Breast epithelium (tissue), 4 donors: ENCODE measurements around the gene PBRM1. TPM values are rescaled to one million over a fixed set of nuclear protein-coding genes. Genes with fewer than 3 reads are reported as not detected.

Experiments used
- DNase-seq, 2 donors: peaks; one replicate each; pipeline ENCODE4 v3.0.0-alpha.2; 2019; ENCODE audit warnings: low spot score in 2 of 2
- H3K27ac ChIP-seq, 2 donors: fragments of 200-600 bp; sonication (generic) in 1 of 2; one replicate each; pipeline ENCODE4 v1.5.1; 2016 to 2019; ENCODE audit warnings: mild to moderate bottlenecking in 1 of 2
- H3K27me3 ChIP-seq, 2 donors: fragments of 200-600 bp; sonication (generic) in 1 of 2; one replicate each; pipeline versions ENCODE4 v1.5.1 to v1.6.0; 2017 to 2019; ENCODE audit warnings: control low read depth in 1 of 2, mild to moderate bottlenecking in 1 of 2
- H3K36me3 ChIP-seq: fragments of 200-600 bp; one replicate; pipeline ENCODE4 v1.5.1; 2019
- H3K4me1 ChIP-seq, 2 donors: fragments of 200-600 bp; sonication (generic); one replicate each; pipeline ENCODE4 v1.5.1; 2016 to 2019; ENCODE audit warnings: control low read depth in 1 of 2
- H3K4me3 ChIP-seq, 3 donors: fragments of 200-600 bp; sonication (generic); 1 replicate in 2 of 3; 2 replicates in 1 of 3; pipeline ENCODE4 v1.5.1; 2016 to 2019; ENCODE audit warnings: mild to moderate bottlenecking in 3 of 3, moderate library complexity in 2 of 3
- H3K9me3 ChIP-seq, 2 donors: fragments of 200-600 bp; sonication (generic) in 1 of 2; one replicate each; pipeline ENCODE4 v1.5.1; 2016 to 2019; ENCODE audit warnings: control low read depth in 1 of 2
- CTCF ChIP-seq, 3 donors: fragments of 450-650 bp; IDR thresholded peaks; one replicate each; pipeline ENCODE4 v1.5.1; 2016 to 2017; ENCODE audit warnings: antibody characterized with exemption in 3 of 3, mild to moderate bottlenecking in 3 of 3, moderate library complexity in 3 of 3
- POLR2A ChIP-seq: fragments of 450-650 bp; IDR thresholded peaks from one replicate; pipeline ENCODE4 v1.6.1; 2016; ENCODE audit warnings: antibody characterized with exemption, mild to moderate bottlenecking, moderate library complexity
- POLR2AphosphoS5 ChIP-seq, 3 donors: sonication (generic); formaldehyde crosslinking; IDR thresholded peaks; one replicate each; pipeline ENCODE4 v1.6.1; 2017; ENCODE audit warnings: antibody characterized with exemption in 3 of 3
- intact Hi-C: fragments of 100-400 bp; cut with DNase I; formaldehyde crosslinking; loops from one replicate; pipeline ENCODE4 v1.15.1; 2023; ENCODE audit warnings: low total_unique reads
- total RNA-seq, 3 donors: library from RNA; depleted of rRNA; stranded (reverse); fragments of >200 nt; gene quantifications; one replicate each; pipeline ENCODE4 v1.1.0, GENCODE V29; 2016

PBRM1 gene
- total RNA-seq, 3 donors from 2014 or later = 81.0 to 98.7 (median 98.6) TPM

DNA sequence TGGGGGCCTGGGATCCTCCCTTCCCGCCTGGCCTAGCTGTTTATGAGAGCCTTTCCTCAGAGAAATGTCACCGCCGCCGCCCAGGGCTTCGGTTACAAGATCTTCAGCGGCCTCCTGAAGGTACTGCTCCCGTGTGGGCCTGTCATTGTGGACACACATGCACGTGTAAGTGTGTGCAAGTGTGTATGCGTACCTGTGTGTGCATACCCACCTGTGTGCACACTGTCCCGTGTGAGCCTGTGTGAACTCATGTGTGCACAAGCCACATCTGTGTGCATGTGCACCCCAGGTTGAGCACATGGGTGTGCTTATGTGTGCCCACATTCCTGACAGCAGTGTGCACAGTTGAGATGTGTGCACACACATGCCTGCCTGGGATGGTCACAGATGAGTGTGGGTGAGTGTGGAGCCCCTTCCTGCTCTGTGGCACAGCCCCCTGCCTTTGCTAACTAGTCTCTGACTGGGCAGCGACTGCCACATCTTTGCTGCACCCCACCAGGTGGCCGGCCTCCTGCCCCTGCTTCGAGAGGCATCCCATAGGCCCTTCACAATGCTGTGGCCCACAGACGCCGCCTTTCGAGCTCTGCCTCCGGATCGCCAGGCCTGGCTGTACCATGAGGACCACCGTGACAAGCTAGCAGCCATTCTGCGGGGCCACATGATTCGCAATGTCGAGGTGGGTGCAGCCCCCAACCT, 166.1 kb downstream of the PBRM1 start:
- DNase-seq = no peak
- no peaks in the 10 kb centered on the region for H3K27me3 ChIP-seq
- H3K36me3 ChIP-seq = no peaks in the 10 kb centered on the region
- intact Hi-C loops = no loop called here
- H3K27ac ChIP-seq = no peak overlapping the region
- no peak overlapping the region for H3K4me3 ChIP-seq
- H3K4me1 ChIP-seq = peaks cover 0 to under 1% of the 10 kb centered on the region in 2 donors
- H3K9me3 ChIP-seq = no peaks in the 10 kb centered on the region
- TF ChIP-seq CTCF (IDR thresholded peaks at IDR 0.05) (no peak), POLR2AphosphoS5 (IDR thresholded peaks at IDR 0.05) (no peak), POLR2A (no peak)

DNA sequence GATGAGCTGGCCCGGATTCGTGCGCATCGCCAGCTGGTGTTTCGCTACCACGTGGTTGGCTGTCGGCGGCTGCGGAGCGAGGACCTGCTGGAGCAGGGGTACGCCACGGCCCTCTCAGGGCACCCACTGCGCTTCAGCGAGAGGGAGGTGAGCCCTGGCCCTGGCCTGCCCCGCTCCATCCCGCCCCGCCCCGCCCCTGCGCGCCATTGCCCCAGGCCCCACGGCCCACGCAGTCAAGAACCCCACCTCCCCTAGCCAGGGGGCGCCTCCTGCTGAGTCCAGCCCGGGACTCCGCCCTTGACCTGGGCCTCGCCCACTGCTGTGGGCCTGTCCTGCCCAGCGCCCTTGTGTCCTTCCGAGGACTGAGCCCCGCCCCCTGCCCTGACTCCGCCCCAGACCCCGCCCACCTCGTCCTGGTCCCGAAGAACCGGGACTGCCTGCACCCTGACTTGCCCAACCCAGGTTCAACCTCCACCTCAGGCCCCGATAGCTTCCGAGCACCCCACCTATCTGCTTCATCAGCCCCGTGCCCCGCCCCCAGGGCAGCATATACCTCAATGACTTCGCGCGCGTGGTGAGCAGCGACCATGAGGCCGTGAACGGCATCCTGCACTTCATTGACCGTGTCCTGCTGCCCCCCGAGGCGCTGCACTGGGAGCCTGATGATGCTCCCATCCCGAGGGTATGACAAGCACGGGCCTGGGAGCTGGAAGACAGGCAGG, 166.8 kb downstream of the PBRM1 start:
- Histone ChIP-seq H3K4me3 (peak overlapping the region in 2 of 3 donors; percentile 10 to 52), H3K36me3 (no peaks in the 10 kb centered on the region), H3K9me3 (no peaks in the 10 kb centered on the region), H3K27me3 (no peaks in the 10 kb centered on the region), H3K27ac (no peak overlapping the region), H3K4me1 (no peaks in the 10 kb centered on the region)
- DNase-seq = no peak
- intact Hi-C loops = no loop called here
- TF ChIP-seq POLR2A = no peak

- Histone ChIP-seq H3K9me3 (no peaks in the 10 kb centered on the region), H3K36me3 (no peaks in the 10 kb centered on the region), H3K4me3 (peak overlapping the region in 2 of 3 donors; percentile 10 to 52), H3K4me1 (no peaks in the 10 kb centered on the region), H3K27ac (no peak overlapping the region), H3K27me3 (no peaks in the 10 kb centered on the region)
- TF ChIP-seq POLR2A (no peak), CTCF (IDR thresholded peaks at IDR 0.05) (no peak), POLR2AphosphoS5 (IDR thresholded peaks at IDR 0.05) (no peak)
- DNase-seq = no peak
- intact Hi-C loops = no loop called here
Measured at GRCh38 chr3:52517796-52518722, 167.7 kb downstream of the PBRM1 start.

DNA sequence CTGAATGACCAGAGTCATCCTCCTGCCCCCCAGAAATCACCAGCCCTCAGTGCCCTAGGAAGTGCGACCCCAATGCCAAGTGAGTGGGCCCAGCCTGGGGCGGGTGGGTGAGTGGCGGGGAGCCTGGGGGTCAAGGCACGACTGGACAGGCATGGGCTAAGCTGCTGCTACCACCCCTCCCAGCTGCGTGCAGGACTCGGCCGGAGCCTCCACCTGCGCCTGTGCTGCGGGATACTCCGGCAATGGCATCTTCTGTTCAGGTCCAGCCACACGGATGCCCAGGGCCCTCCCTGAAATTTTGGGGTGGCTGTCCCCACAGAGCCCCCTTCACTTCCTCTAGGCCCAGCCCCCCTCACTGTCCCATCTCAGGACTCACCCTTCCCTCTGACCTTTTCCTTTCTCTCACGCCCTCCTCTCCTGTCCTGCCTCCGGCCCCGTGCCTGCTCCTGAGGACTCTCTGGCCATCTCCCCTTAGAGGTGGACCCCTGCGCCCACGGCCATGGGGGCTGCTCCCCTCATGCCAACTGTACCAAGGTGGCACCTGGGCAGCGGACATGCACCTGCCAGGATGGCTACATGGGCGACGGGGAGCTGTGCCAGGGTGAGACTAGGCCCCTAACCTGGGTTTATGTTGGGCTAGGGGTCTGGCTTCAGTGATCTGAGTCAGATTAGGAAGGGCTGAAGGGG, 169.1 kb downstream of the PBRM1 start:
- DNase-seq = no peak
- Histone ChIP-seq H3K4me3 (no peak overlapping the region), H3K9me3 (no peaks in the 10 kb centered on the region), H3K27ac (no peak overlapping the region), H3K4me1 (no peaks in the 10 kb centered on the region), H3K36me3 (no peaks in the 10 kb centered on the region), H3K27me3 (no peaks in the 10 kb centered on the region)
- no peak for TF ChIP-seq CTCF (IDR thresholded peaks at IDR 0.05)
- no peak for TF ChIP-seq POLR2A
- no peak for TF ChIP-seq POLR2AphosphoS5 (IDR thresholded peaks at IDR 0.05)
- intact Hi-C loops = no loop called here

GRCh38 chr3:52515192-52515591, 170.5 kb downstream of the PBRM1 start:
- Histone ChIP-seq H3K36me3 (no peaks in the 10 kb centered on the region), H3K4me1 (no peaks in the 10 kb centered on the region), H3K27me3 (no peaks in the 10 kb centered on the region), H3K27ac (no peak overlapping the region), H3K4me3 (no peak overlapping the region), H3K9me3 (no peaks in the 10 kb centered on the region)
- no peak for DNase-seq
- intact Hi-C loops = no loop called here
- TF ChIP-seq CTCF (IDR thresholded peaks at IDR 0.05) = no peak
- TF ChIP-seq POLR2AphosphoS5 (IDR thresholded peaks at IDR 0.05) = no peak
- no peak for TF ChIP-seq POLR2A
